Trophoblast cell (in vitro differentiated cells and primary cell): ENCODE measurements around the gene MAPKAPK2.

Source experiments
- DNase-seq, 2 donors: peaks; one replicate each; pipeline ENCODE4 v3.0.0-alpha.2; 2016
- H2AFZ ChIP-seq: 2 replicates; pipeline ENCODE4 v1.6.1; 2013; ENCODE audit warnings: low read length, moderate library complexity, mild to moderate bottlenecking; ENCODE audit not compliant: insufficient read depth, poor library complexity
- H2AK5ac ChIP-seq: 2 replicates; pipeline ENCODE4 v1.6.1; 2013; ENCODE audit warnings: mild to moderate bottlenecking, low read length
- H2BK120ac ChIP-seq: 2 replicates; pipeline ENCODE4 v1.6.1; 2013; ENCODE audit warnings: low read length, mild to moderate bottlenecking, moderate library complexity; ENCODE audit not compliant: insufficient read depth, poor library complexity
- H2BK12ac ChIP-seq: 2 replicates; pipeline ENCODE4 v1.6.1; 2013; ENCODE audit warnings: mild to moderate bottlenecking, low read length, moderate library complexity
- H2BK5ac ChIP-seq: 2 replicates; pipeline ENCODE4 v1.6.1; 2013; ENCODE audit warnings: low read length, low read depth, moderate library complexity, mild to moderate bottlenecking; ENCODE audit not compliant: poor library complexity
- H3K14ac ChIP-seq: 2 replicates; pipeline ENCODE4 v1.6.1; 2013; ENCODE audit warnings: mild to moderate bottlenecking, low read length
- H3K18ac ChIP-seq: 2 replicates; pipeline ENCODE4 v1.6.1; 2013; ENCODE audit warnings: mild to moderate bottlenecking, low read length
- H3K23ac ChIP-seq: 2 replicates; pipeline ENCODE4 v1.6.1; 2013; ENCODE audit warnings: low read length
- H3K27ac ChIP-seq: 2 replicates; pipeline ENCODE4 v1.5.1; 2013; ENCODE audit warnings: low read depth, mild to moderate bottlenecking, inconsistent platforms, low read length, moderate library complexity
- H3K27me3 ChIP-seq: 2 replicates; pipeline ENCODE4 v1.6.1; 2013; ENCODE audit warnings: inconsistent platforms, mild to moderate bottlenecking, low read length, moderate library complexity; ENCODE audit not compliant: insufficient read depth
- H3K36me3 ChIP-seq, 2 experiments: 1 replicate in 1 of 2; 2 replicates in 1 of 2; pipeline ENCODE4 v1.6.1; 2013; ENCODE audit warnings: low read length in 2 of 2, mild to moderate bottlenecking in 2 of 2, moderate library complexity in 1 of 2; ENCODE audit not compliant: insufficient read depth in 2 of 2, control insufficient read depth in 1 of 2
- H3K4ac ChIP-seq: 2 replicates; pipeline ENCODE4 v1.6.1; 2013; ENCODE audit warnings: low read depth, mild to moderate bottlenecking, low read length, moderate library complexity
- H3K4me1 ChIP-seq, 2 experiments: 1 replicate in 1 of 2; 2 replicates in 1 of 2; pipeline ENCODE4 v1.6.1; 2013; ENCODE audit warnings: low read length in 2 of 2, mild to moderate bottlenecking in 2 of 2, moderate library complexity in 1 of 2; ENCODE audit not compliant: insufficient read depth in 2 of 2, control insufficient read depth in 1 of 2
- H3K4me2 ChIP-seq: 2 replicates; pipeline ENCODE4 v1.6.1; 2013; ENCODE audit warnings: inconsistent platforms, mild to moderate bottlenecking, low read length, moderate library complexity
- H3K4me3 ChIP-seq: 2 replicates; pipeline ENCODE4 v1.5.1; 2013; ENCODE audit warnings: mild to moderate bottlenecking, low read depth, low read length, inconsistent platforms
- H3K79me1 ChIP-seq: one replicate; pipeline ENCODE4 v1.6.1; 2013; ENCODE audit warnings: low read length
- H3K79me2 ChIP-seq: 2 replicates; pipeline ENCODE4 v1.6.1; 2013; ENCODE audit warnings: low read length, mild to moderate bottlenecking; ENCODE audit not compliant: control insufficient read depth, insufficient read depth, poor library complexity
- H3K9ac ChIP-seq: 2 replicates; pipeline ENCODE4 v1.6.1; 2013; ENCODE audit warnings: mild to moderate bottlenecking, low read length
- H3K9me3 ChIP-seq: 2 replicates; pipeline ENCODE4 v1.6.1; 2013; ENCODE audit warnings: low read depth, mild to moderate bottlenecking, control low read depth, inconsistent platforms, low read length; ENCODE audit not compliant: insufficient read depth
- H4K12ac ChIP-seq: 2 replicates; pipeline ENCODE4 v1.6.1; 2013; ENCODE audit warnings: low read depth, mild to moderate bottlenecking, low read length, moderate library complexity
- H4K8ac ChIP-seq: 2 replicates; pipeline ENCODE4 v1.6.1; 2013; ENCODE audit warnings: low read depth, mild to moderate bottlenecking, low read length, moderate library complexity
- H4K91ac ChIP-seq: one replicate; pipeline ENCODE4 v1.6.1; 2013; ENCODE audit warnings: low read depth, mild to moderate bottlenecking, low read length, moderate library complexity
- WGBS: extraction: QIAGEN DNeasy Blood & Tissue Kit; methylation state at CpG from one replicate; pipeline ENCODE4 v1.1.7; 2013; ENCODE audit warnings: missing lambda C conversion rate; ENCODE audit not compliant: insufficient read length, insufficient coverage; ENCODE audit errors: extremely low coverage; 5-methylcytosine and 5-hydroxymethylcytosine counted together

The MAPKAPK2 gene

DNA sequence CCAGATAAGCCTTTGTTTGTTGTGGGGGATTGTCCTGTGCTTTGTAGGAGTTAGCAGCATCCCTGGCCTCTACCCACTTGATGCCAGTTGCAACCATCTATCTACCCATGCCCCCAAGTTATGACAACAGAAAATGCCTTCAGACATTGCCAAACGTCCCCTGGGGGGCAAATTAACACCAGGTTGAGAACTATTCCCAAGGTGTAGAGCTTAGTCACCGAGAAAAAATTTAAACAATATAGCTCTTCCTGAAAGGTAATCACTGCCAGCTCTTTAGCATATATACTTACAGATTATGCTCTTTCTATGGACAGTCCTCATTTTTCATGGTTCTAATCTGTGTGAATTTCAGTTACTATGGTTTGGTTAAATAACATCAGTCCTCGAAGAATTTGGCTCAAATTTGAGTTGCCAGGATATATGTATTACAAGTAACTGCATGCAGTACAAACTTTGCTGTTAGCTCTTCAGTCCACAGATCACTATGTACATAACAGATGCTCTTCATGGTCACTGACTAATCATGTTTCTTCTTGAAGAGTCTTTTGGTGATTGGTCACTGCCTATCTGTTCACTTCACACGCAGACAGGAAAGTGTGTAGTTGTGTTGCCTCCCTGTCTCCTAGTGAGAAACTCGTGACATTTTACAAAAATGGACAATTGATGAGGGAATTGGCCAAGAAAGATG lies 25.2 kb downstream of the MAPKAPK2 start:
- Histone ChIP-seq H3K36me3 (no peaks in the 10 kb centered on the region), H3K4me2 (no peak overlapping the region), H2BK5ac (no peak overlapping the region), H3K4ac (no peak overlapping the region), H4K12ac (no peak overlapping the region), H4K8ac (no peak overlapping the region), H3K23ac (no peak overlapping the region), H3K79me2 (peaks cover 2% of the 10 kb centered on the region), H3K27ac (no peak overlapping the region), H2AK5ac (no peak overlapping the region), H2BK12ac (no peak overlapping the region), H4K91ac (no peak overlapping the region), H2BK120ac (no peak overlapping the region), H3K14ac (no peak overlapping the region), H3K9ac (no peak overlapping the region), H3K79me1 (no peaks in the 10 kb centered on the region), H3K18ac (no peak overlapping the region), H3K4me1 (peaks cover 12 to 19% of the 10 kb centered on the region in 2 experiments), H2AFZ (no peak overlapping the region), H3K9me3 (no peaks in the 10 kb centered on the region), H3K27me3 (no peaks in the 10 kb centered on the region), H3K4me3 (no peak overlapping the region)
- WGBS, result no CpG with 5 or more reads among the region's 5 CpGs
- peak; percentile 30 to 67 for DNase-seq

DNA sequence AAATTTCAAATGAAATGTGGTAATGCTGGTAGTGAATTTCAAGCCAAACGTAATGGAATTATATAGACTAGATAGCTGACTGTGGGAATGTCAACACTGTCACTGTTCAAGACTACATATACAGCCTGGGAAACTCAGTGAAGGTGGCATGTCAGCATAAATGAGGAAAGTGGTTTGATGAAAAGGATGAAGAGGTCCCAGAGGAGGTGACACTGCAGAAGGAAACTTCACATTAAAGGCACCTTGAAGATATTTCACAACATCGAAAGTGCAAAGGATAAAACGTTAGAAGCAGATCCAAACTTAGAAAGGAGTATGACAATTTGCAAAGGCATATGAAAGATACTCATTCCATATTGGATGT lies 25.7 kb downstream of the MAPKAPK2 start:
- Histone ChIP-seq H2BK12ac (no peak overlapping the region), H3K27ac (no peak overlapping the region), H4K12ac (no peak overlapping the region), H3K4me2 (no peak overlapping the region), H3K4me3 (no peak overlapping the region), H2BK120ac (no peak overlapping the region), H3K27me3 (no peaks in the 10 kb centered on the region), H3K14ac (no peak overlapping the region), H3K9me3 (no peaks in the 10 kb centered on the region), H3K23ac (no peak overlapping the region), H3K79me2 (peaks cover 2% of the 10 kb centered on the region), H4K8ac (no peak overlapping the region), H2AFZ (no peak overlapping the region), H2BK5ac (no peak overlapping the region), H3K4me1 (peaks cover 9 to 19% of the 10 kb centered on the region in 2 experiments), H3K79me1 (no peaks in the 10 kb centered on the region), H3K36me3 (no peaks in the 10 kb centered on the region), H3K18ac (no peak overlapping the region), H4K91ac (no peak overlapping the region), H3K4ac (no peak overlapping the region), H2AK5ac (no peak overlapping the region), H3K9ac (no peak overlapping the region)
- no CpG with 5 or more reads among the region's 3 CpGs for WGBS
- DNase-seq, result no peak

DNA sequence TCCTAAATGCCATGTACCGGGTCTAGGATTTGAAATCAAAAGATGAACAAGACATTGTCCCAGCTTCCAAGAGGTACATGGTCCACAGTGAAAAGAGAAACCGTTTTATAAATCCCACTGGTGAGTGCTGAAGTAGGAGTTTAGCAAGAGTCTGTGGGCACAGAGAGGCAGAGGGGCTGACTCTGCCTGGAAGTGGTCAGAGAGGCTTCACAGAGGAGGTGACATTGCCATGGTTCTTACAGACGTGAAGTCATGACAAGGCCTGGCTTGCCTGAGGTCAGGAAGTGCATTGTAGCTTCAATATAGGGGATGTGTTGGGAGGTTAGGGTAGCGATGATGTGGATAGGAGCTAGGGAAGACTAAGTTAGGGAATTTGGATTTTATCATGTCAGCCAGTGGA lies 28.4 kb downstream of the MAPKAPK2 start:
- Histone ChIP-seq H3K4me3 (no peak overlapping the region), H3K23ac (no peak overlapping the region), H3K4ac (no peak overlapping the region), H2BK5ac (no peak overlapping the region), H3K9me3 (no peaks in the 10 kb centered on the region), H3K4me1 (peaks cover 9 to 15% of the 10 kb centered on the region in 2 experiments), H4K8ac (no peak overlapping the region), H3K4me2 (no peak overlapping the region), H2AFZ (no peak overlapping the region), H3K18ac (no peak overlapping the region), H3K14ac (no peak overlapping the region), H3K79me1 (no peaks in the 10 kb centered on the region), H2AK5ac (no peak overlapping the region), H3K27me3 (no peaks in the 10 kb centered on the region), H2BK12ac (no peak overlapping the region), H3K9ac (no peak overlapping the region), H4K91ac (no peak overlapping the region), H3K36me3 (no peaks in the 10 kb centered on the region), H3K79me2 (no peaks in the 10 kb centered on the region), H3K27ac (no peak overlapping the region), H4K12ac (no peak overlapping the region), H2BK120ac (no peak overlapping the region)
- 100% methylated on average over 1 of the region's 4 CpGs for WGBS
- DNase-seq, result no peak

DNA sequence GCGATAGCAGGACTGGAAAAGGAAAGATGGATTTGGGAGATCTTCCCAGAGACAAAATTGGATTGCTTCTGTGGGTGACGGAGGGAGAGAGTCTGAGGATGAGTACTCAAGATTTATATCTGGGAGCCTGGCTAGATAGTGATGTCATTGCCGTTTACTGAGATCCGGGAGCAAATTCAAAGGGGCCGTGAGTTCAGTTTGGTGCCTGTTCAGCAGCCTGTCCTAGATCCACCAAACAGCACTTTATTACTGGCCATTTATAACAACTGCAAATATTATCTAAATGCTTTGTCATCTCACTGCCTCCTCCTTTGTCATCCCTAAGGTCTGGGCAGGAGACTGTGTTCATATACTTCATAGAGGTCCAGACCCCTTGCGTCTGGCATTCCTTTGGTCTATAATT lies 29.2 kb downstream of the MAPKAPK2 start:
- Histone ChIP-seq H4K12ac (no peak overlapping the region), H2AK5ac (no peak overlapping the region), H3K14ac (no peak overlapping the region), H3K9me3 (no peaks in the 10 kb centered on the region), H3K27me3 (no peaks in the 10 kb centered on the region), H3K36me3 (no peaks in the 10 kb centered on the region), H4K91ac (no peak overlapping the region), H3K18ac (no peak overlapping the region), H3K4me2 (no peak overlapping the region), H4K8ac (no peak overlapping the region), H3K4me3 (no peak overlapping the region), H2BK5ac (no peak overlapping the region), H3K27ac (no peak overlapping the region), H3K4me1 (peaks cover 9 to 15% of the 10 kb centered on the region in 2 experiments), H3K4ac (no peak overlapping the region), H2BK12ac (no peak overlapping the region), H3K9ac (no peak overlapping the region), H2BK120ac (no peak overlapping the region), H3K79me2 (no peaks in the 10 kb centered on the region), H3K23ac (no peak overlapping the region), H2AFZ (no peak overlapping the region), H3K79me1 (no peaks in the 10 kb centered on the region)
- no CpG with 5 or more reads among the region's 6 CpGs for WGBS
- no peak for DNase-seq
